Measurements from ENCODE around the gene ATXN1. TPM values are rescaled to one million over a fixed set of nuclear protein-coding genes. Genes with fewer than 3 reads are reported as not detected.

Gene ATXN1
- total and polyA plus RNA-seq, 2 of the 13 experiments (the other 11 are each of a cell fraction or from before 2014, with no cell fraction given), result 20.7 to 39.5 TPM

- ChIA-PET POLR2A (no interaction called here), CTCF (ENCODE audit: low intra/inter-chr PET ratio, low total read pairs) (no interaction called here)
- ATAC-seq (no peak), DNase-seq (ENCODE audit: low spot score) (no peak), FAIRE-seq (no peak)
- in situ Hi-C loops (cut with HindIII; ENCODE audit: extremely low pct_ligation_motif_present, low pct_unique_long_range_greater_than_20kb) (loop anchor here (25.0 kb wide), 1 partner anchor 453 kb away; no protein-coding TSS in a partner anchor), intact Hi-C loops (cut with micrococcal nuclease; ENCODE audit: unreplicated experiment) (loop anchor here (10.0 kb wide), 1 partner anchor 104 kb away; no protein-coding TSS in a partner anchor)
- Histone ChIP-seq H3K79me2 (ENCODE audit: insufficient read depth, low read length) (no peaks in the 10 kb centered on the region), H3K4me1 (ENCODE audit: insufficient read depth, low read length) (peaks cover 13% of the 10 kb centered on the region), H3K4me2 (ENCODE audit: low read depth, low read length) (no peak overlapping the region), H3K36me3 (replicated peaks in 1 of 2; ENCODE audit: control insufficient read depth in 1 of 2, insufficient read depth in 2 of 2, low read length in 2 of 2) (peaks cover under 1 to 2% of the 10 kb centered on the region in 2 experiments; a peak in 1 of 5 replicates), H3K27me3 (ENCODE audit: control insufficient read depth in 1 of 2, insufficient read depth in 2 of 2, low read length in 2 of 2) (no peaks in the 10 kb centered on the region), H3K4me3 (replicated peaks in 1 of 3; ENCODE audit: insufficient read depth in 1 of 3, low read depth in 2 of 3, low read length in 3 of 3) (no peak overlapping the region), H3K27ac (ENCODE audit: extremely low read length, insufficient read depth, low read length) (no peak overlapping the region), H3K9ac (ENCODE audit: insufficient read depth, low read depth, low read length) (no peak overlapping the region), H2AFZ (ENCODE audit: low read length) (no peak overlapping the region), H3K9me3 (ENCODE audit: low read length) (no peaks in the 10 kb centered on the region), H4K20me1 (ENCODE audit: insufficient read depth, low read length) (0 out of 2 replicates have a peak, but pooled peaks cover 6% of the 10 kb centered on the region)
- 57% methylated on average over 1 of the region's 1 CpG for WGBS (ENCODE audit: low lambda C conversion rate)
- TF ChIP-seq HNRNPK (IDR thresholded peaks at IDR 0.05; ENCODE audit: low read depth, low read length, poor library complexity, severe bottlenecking) (peak; percentile 70), TBP (CRISPR knock-in tag; IDR thresholded peaks at IDR 0.05) (no peak)
- no TSS peak for BruUV-seq (replicated peaks)
Observed at GRCh38 chr6:16508959-16509358, 252.3 kb downstream of the ATXN1 start.

GRCh38 chr6:16505711-16506357 lies 255.4 kb downstream of the ATXN1 start:
- DNase-seq (ENCODE audit: low spot score) (no peak), ATAC-seq (no peak), FAIRE-seq (no peak)
- no peak overlapping the region for H3K4me3 ChIP-seq (replicated peaks in 1 of 3; ENCODE audit: insufficient read depth in 1 of 3, low read depth in 2 of 3, low read length in 3 of 3)
- H3K27me3 ChIP-seq (ENCODE audit: control insufficient read depth in 1 of 2, insufficient read depth in 2 of 2, low read length in 2 of 2), result no peaks in the 10 kb centered on the region
- H3K9ac ChIP-seq (ENCODE audit: insufficient read depth, low read depth, low read length), result no peak overlapping the region
- no peak overlapping the region for H2AFZ ChIP-seq (ENCODE audit: low read length)
- CTCF ChIA-PET (ENCODE audit: low intra/inter-chr PET ratio, low total read pairs), result no interaction called here
- peaks cover 10% of the 10 kb centered on the region for H3K4me1 ChIP-seq (ENCODE audit: insufficient read depth, low read length)
- H4K20me1 ChIP-seq (ENCODE audit: insufficient read depth, low read length), result peaks cover 6% of the 10 kb centered on the region; the same call in 1 of the 2 replicates
- intact Hi-C loops (cut with micrococcal nuclease; ENCODE audit: unreplicated experiment) (loop anchor here (10.0 kb wide), 1 partner anchor 101 kb away; no protein-coding TSS in a partner anchor), in situ Hi-C loops (cut with HindIII; ENCODE audit: extremely low pct_ligation_motif_present, low pct_unique_long_range_greater_than_20kb) (loop anchor here (25.0 kb wide), 1 partner anchor 456 kb away; no protein-coding TSS in a partner anchor)
- WGBS (ENCODE audit: low lambda C conversion rate), result 96% methylated on average over 9 of the region's 9 CpGs
- no peak overlapping the region for H3K4me2 ChIP-seq (ENCODE audit: low read depth, low read length)
- no peaks in the 10 kb centered on the region for H3K9me3 ChIP-seq (ENCODE audit: low read length)
- BruUV-seq (replicated peaks), result no TSS peak
- 0 out of 5 replicates have a peak, but pooled peaks cover 1 to 3% of the 10 kb centered on the region in 2 experiments for H3K36me3 ChIP-seq (replicated peaks in 1 of 2; ENCODE audit: control insufficient read depth in 1 of 2, insufficient read depth in 2 of 2, low read length in 2 of 2)
- H3K27ac ChIP-seq (ENCODE audit: extremely low read length, insufficient read depth, low read length), result no peak overlapping the region
- POLR2A ChIA-PET, result no interaction called here
- H3K79me2 ChIP-seq (ENCODE audit: insufficient read depth, low read length), result no peaks in the 10 kb centered on the region
- TF ChIP-seq ISX (CRISPR knock-in tag; conservative IDR thresholded peaks at IDR 0.05) (no peak), CCAR2 (optimal IDR thresholded peaks at IDR 0.05; ENCODE audit: low read depth, low read length) (no peak), TERF1 (CRISPR knock-in tag; IDR thresholded peaks at IDR 0.05) (no peak), CAMTA2 (CRISPR knock-in tag; IDR thresholded peaks at IDR 0.05; ENCODE audit: borderline replicate concordance) (no peak), PRDM4 (CRISPR knock-in tag; IDR thresholded peaks at IDR 0.05; ENCODE audit: borderline replicate concordance) (no peak), ZNF3 (CRISPR knock-in tag; IDR thresholded peaks at IDR 0.05) (no peak), BRF2 (CRISPR knock-in tag; IDR thresholded peaks at IDR 0.05) (no peak), SP5 (CRISPR knock-in tag; IDR thresholded peaks at IDR 0.05; ENCODE audit: borderline replicate concordance, low read depth) (no peak), PHF20 (CRISPR knock-in tag; IDR thresholded peaks at IDR 0.05) (no peak), ZNF350 (CRISPR knock-in tag; IDR thresholded peaks at IDR 0.05; ENCODE audit: borderline replicate concordance, low read depth) (no peak)
